Fibroblast of upper back skin (primary cell): Measurements from ENCODE around the gene PLXNC1.

ENCODE experiments used
- DNase-seq: peaks from one replicate; pipeline ENCODE4 v3.0.0-alpha.2; 2013

The PLXNC1 gene

GRCh38 chr12:94245631-94246383, 97.4 kb downstream of the PLXNC1 start:
- DNase-seq: no peak

DNA sequence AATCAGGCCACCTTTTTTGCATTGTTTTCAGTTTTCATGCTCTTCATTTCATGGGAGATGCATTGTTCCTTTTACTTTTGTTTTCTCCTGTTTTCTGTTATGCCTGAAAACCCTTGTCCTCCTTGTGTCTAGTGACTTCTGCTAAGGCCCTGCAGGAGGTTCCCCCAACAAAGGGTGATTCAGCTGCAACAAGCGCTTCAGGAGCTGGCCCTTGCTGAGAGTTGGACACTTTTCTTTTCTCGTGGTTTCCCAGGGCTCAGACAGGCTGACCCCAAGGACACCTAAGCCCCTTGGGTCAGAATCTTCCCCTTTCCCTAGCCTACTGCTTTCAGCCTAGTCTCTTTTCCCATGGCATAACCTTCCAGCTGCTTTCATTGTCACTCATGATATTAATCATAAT, 98.9 kb downstream of the PLXNC1 start:
- DNase-seq: no peak

GRCh38 chr12:94248582-94248981, 100.2 kb downstream of the PLXNC1 start:
- no peak for DNase-seq

DNA sequence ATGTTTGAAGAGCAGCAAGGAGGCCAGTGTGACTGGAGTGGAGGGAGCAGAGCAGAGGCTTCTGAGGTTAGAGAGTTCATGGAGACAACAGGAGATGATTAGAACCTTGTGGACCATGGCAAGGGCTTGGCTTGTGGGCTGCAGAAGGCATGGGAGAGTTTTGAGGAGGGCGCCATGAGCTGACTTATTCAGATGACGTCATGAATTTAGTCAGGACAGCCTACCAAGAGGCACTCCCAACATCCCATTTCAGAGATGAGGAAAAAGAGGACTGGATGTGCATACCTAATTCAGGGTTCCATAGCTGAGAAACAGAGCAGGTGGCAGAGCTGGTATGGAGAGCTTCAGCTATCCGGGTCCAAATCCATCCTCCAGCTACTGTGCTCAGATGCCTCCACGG, 101.8 kb downstream of the PLXNC1 start:
- DNase-seq: no peak

GRCh38 chr12:94254270-94254669, 105.9 kb downstream of the PLXNC1 start:
- no peak for DNase-seq

GRCh38 chr12:94255006-94255405, 106.6 kb downstream of the PLXNC1 start:
- DNase-seq: no peak

DNA sequence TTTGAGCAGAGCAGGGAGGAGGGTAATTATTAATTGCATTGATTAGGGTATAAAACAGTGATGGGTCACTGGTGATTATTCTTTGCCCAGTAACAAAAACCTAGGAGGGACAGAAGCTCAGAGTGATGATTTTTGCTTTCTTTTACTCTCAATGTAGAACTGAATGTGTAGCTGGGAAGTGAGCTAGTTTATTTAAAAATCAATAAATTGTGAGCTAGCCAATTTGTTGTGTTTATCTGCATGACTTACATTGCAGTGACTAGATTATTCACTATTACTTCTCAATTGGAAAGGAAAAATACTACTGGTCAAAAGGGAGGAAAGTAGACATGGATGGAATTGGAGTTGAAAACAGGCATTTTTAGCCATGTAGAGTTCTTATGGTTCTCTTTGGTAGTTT, 107.1 kb downstream of the PLXNC1 start:
- DNase-seq: no peak

- DNase-seq: no peak
These were observed 110.2 kb downstream of the PLXNC1 start for GRCh38 chr12:94258593-94258992.

GRCh38 chr12:94260017-94260416, 111.6 kb downstream of the PLXNC1 start:
- no peak for DNase-seq

GRCh38 chr12:94260717-94261116, 112.3 kb downstream of the PLXNC1 start:
- DNase-seq: no peak

- DNase-seq: no peak
These were observed 112.7 kb downstream of the PLXNC1 start for GRCh38 chr12:94261119-94261518.

GRCh38 chr12:94261786-94262185, 113.4 kb downstream of the PLXNC1 start:
- DNase-seq: no peak

DNA sequence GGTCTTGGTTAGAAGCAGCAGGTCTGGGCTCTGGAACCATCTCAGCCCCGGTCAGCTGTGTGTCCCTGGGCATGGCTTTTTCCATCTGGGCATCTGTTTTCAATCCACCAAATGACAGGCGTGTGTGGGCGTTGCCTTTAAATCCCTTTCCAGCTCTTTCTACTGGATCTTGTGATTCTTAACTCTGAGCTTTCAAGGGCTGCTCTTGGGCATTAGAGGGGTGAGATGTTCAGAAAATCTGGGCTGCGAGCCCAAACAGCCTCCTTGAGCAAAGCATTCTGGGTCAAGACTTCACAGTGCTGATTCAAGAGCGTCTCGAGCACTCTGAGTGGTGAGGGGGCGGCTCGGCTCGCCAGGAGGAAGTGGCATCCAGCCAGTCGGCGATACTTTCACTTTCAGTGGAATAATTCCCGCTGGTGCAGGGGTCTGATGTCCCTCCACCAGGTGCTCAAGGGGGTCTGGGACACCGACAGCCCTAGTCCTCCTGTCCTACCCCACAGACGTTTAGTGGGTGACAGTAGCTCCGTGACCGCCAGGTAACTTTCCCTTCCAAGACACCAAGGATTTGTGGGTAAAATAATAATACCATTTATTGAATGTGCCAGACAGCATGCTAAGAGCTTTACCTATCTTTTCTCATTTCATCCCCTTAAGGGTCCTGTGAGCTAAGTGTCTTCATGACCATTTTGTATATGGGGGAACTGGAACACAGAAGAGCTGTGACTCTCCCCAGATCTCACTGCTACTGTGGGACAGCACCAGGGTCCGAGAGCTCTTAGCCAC, 114.0 kb downstream of the PLXNC1 start:
- peak; percentile 96 for DNase-seq

DNA sequence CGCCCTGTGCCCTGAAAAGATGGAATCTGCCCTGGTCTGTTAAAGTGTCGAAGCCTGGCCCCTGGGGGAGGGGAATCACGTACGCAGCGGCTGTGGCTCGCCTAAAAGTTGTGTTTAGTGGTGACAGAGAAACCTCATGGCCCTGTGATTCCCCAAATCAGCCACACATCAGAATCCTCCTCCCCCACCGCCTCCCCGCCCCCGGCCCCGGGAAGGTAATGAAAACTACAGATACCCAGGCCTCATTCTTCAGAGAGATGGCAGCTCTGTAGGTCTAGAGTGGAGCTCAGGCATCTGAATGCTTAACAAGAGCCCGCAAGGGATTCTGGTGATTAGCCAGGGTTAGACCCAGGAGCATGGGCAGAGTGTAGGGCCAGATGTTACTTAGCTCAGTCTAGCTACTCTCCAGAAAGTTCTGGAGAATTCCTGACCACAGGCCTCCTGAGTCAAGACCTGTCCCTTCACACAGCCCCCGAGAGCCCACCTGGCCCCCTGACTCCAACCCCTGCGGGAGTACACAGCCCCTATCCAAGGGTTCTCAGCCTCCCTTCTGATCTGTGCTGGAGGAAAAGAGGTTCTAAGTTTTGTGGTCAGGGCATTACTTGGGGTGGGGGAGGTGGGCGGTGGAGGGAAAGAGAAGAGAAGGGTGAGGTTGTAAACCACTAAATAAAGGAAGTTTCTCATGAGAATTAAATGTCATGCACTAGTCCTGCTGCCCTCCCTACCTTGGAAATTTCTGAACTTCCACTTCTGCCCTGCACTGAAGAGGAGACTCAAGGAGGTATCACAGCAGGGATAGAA, 114.8 kb downstream of the PLXNC1 start:
- no peak for DNase-seq

DNA sequence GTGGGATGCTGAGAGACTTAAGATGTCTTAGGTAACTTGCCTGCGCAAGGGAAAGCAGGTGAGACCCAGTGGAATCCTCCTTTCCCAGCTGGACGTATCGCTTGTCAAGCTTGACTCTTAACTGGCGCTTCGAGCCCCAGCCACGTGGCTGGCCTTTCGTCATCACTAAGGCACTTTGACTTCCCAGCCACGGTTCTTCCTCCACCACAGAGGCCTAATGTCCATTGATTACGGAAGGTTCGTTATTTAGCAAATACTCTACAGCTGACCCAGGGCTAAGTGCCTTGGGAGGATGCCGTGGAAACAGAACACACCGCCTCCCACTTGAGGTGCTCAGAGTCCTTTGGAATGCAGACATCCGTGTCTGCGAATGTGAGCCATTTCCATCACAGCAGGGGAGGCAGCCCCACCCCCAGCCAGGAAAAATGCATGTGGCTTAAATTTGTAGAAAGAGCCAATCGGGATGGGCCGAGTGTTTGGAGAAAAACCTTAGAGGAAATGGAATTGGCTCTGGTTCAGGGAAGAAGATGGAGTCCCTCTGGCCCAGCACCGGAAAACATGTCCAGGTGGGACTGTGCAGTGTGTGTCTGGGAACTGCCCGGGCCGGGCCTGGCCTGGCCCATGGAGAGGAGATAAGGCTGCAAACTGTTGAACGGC, 115.7 kb downstream of the PLXNC1 start:
- peak; percentile 97 for DNase-seq

GRCh38 chr12:94264736-94265485, 116.5 kb downstream of the PLXNC1 start:
- DNase-seq: no peak

- peak; percentile 58 for DNase-seq
These were observed 117.2 kb downstream of the PLXNC1 start for GRCh38 chr12:94265539-94265938.

GRCh38 chr12:94265966-94266745, 117.8 kb downstream of the PLXNC1 start:
- no peak for DNase-seq

GRCh38 chr12:94266796-94267536, 118.6 kb downstream of the PLXNC1 start:
- peak; percentile 94 for DNase-seq

DNA sequence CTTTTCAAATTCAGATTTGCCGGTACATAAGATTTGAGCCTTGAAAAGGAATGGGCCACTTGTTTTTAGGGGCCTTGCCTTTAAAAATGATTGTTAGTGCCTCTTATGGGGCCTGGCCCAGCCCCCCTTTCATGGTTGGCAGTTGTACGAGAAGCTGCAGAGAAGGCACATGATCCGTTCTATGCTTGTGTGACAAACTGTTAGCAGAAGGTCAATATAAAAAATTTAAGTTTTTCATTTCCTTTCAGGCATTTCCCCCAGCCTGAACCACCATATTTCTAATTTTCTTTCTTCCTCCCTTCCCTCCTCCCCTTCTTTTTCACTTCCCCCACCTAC, 119.1 kb downstream of the PLXNC1 start:
- DNase-seq: no peak
